ENCODE measurements around the gene SNTG2. TPM values are rescaled to one million over a fixed set of nuclear protein-coding genes. Genes with fewer than 3 reads are reported as not detected.

SNTG2 gene
- total RNA-seq, 4 donors from 2014 or later = 1.7 to 5.9 (median 2.0) TPM; not detected in 1

GRCh38 chr2:1068822-1069221 is 118.2 kb downstream of the SNTG2 start:
- no peak for DNase-seq
- Histone ChIP-seq H3K4me1 (no peaks in the 10 kb centered on the region), H3K4me3 (no peak overlapping the region), H3K36me3 (no peaks in the 10 kb centered on the region), H3K27ac (no peak overlapping the region), H3K27me3 (no peaks in the 10 kb centered on the region), H3K9me3 (peaks cover 0 to 4% (median 0%) of the 10 kb centered on the region in 3 donors)
- intact Hi-C loops (cut with DNase I) = no loop called here
- no peak for TF ChIP-seq POLR2A (IDR thresholded peaks at IDR 0.05)
- TF ChIP-seq CTCF (IDR thresholded peaks at IDR 0.05) = no peak
- 30 to 32% methylated on average over 7 of the region's 7 CpGs for WGBS, 2 donors

GRCh38 chr2:1069847-1070246 is 119.2 kb downstream of the SNTG2 start:
- intact Hi-C loops (cut with DNase I) = no loop called here
- no peak overlapping the region for H3K27ac ChIP-seq
- 72 to 86% methylated on average over 8 to 15 of the region's 15 CpGs for WGBS, 2 donors

GRCh38 chr2:1070601-1071000 is 120.0 kb downstream of the SNTG2 start:
- TF ChIP-seq POLR2A (IDR thresholded peaks at IDR 0.05) (no peak), CTCF (IDR thresholded peaks at IDR 0.05) (no peak)
- Histone ChIP-seq H3K27ac (no peak overlapping the region), H3K4me1 (no peaks in the 10 kb centered on the region), H3K4me3 (no peak overlapping the region), H3K27me3 (no peaks in the 10 kb centered on the region), H3K36me3 (no peaks in the 10 kb centered on the region), H3K9me3 (peaks cover 0 to 4% (median 0%) of the 10 kb centered on the region in 3 donors)
- no peak for DNase-seq
- 67 to 86% methylated on average over 7 of the region's 7 CpGs for WGBS, 2 donors
- intact Hi-C loops (cut with DNase I) = no loop called here

More at GRCh38 chr2:1069847-1070246, 119.2 kb downstream of the SNTG2 start:
- TF ChIP-seq CTCF (IDR thresholded peaks at IDR 0.05) = no peak
- no peak for TF ChIP-seq POLR2A (IDR thresholded peaks at IDR 0.05)
- no peak for DNase-seq
- Histone ChIP-seq H3K4me1 (no peaks in the 10 kb centered on the region), H3K9me3 (peaks cover 0 to 4% (median 0%) of the 10 kb centered on the region in 3 donors), H3K27me3 (no peaks in the 10 kb centered on the region), H3K36me3 (no peaks in the 10 kb centered on the region), H3K4me3 (no peak overlapping the region)

- intact Hi-C loops (cut with DNase I) = no loop called here
- no peak for DNase-seq
- H3K4me1 ChIP-seq = no peaks in the 10 kb centered on the region
- no peak overlapping the region for H3K4me3 ChIP-seq
- no peaks in the 10 kb centered on the region for H3K36me3 ChIP-seq
- TF ChIP-seq POLR2A (IDR thresholded peaks at IDR 0.05) = no peak
- TF ChIP-seq CTCF (IDR thresholded peaks at IDR 0.05) = no peak
- H3K9me3 ChIP-seq = peaks cover 0 to 4% (median 0%) of the 10 kb centered on the region in 3 donors
- H3K27me3 ChIP-seq = no peaks in the 10 kb centered on the region
- H3K27ac ChIP-seq = no peak overlapping the region
- 76 to 83% methylated on average over 3 of the region's 3 CpGs for WGBS, 2 donors
These were observed 121.0 kb downstream of the SNTG2 start for GRCh38 chr2:1071650-1072049.

GRCh38 chr2:1072250-1072649 is 121.6 kb downstream of the SNTG2 start:
- H3K4me3 ChIP-seq = no peak overlapping the region
- peaks cover 0 to 4% (median 0%) of the 10 kb centered on the region in 3 donors for H3K9me3 ChIP-seq
- H3K27me3 ChIP-seq = no peaks in the 10 kb centered on the region
- no peak for DNase-seq
- H3K27ac ChIP-seq = no peak overlapping the region
- H3K36me3 ChIP-seq = no peaks in the 10 kb centered on the region
- intact Hi-C loops (cut with DNase I) = no loop called here
- TF ChIP-seq POLR2A (IDR thresholded peaks at IDR 0.05) = no peak
- TF ChIP-seq CTCF (IDR thresholded peaks at IDR 0.05) = no peak
- no peaks in the 10 kb centered on the region for H3K4me1 ChIP-seq

Data from esophagus squamous epithelium (tissue), 5 donors.